A549 (cell line): ENCODE data around the gene S100A13. TPM values are rescaled to one million over a fixed set of nuclear protein-coding genes. Genes with fewer than 3 reads are reported as not detected.

Experiments used
- ATAC-seq, 2 experiments: fragments of 200-7000 bp in 1 of 2; fragments of >200 bp in 1 of 2; cut with Nextera tagmentation in 1 of 2; cut with Tn5 transposase in 1 of 2; 3 replicates each; pipeline versions ENCODE4 v1.8.0 to v1.9.1; 2018 to 2020; ENCODE audit warnings: mild to moderate bottlenecking in 1 of 2, moderate library complexity in 1 of 2
- CTCF ChIA-PET: fragments of 300-600 bp; sonication (Branson Sonifier 250); formaldehyde crosslinking; extraction: SDS; loops from one replicate; lab custom pipeline; 2021; ENCODE audit warnings: antibody characterized with exemption, inconsistent platforms; lab: Yijun Ruan, JAX
- POLR2A ChIA-PET: fragments of 350-600 bp; formaldehyde crosslinking; extraction: SDS; loops from one replicate; lab custom pipeline; 2021; ENCODE audit warnings: antibody characterized with exemption, inconsistent platforms; lab: Yijun Ruan, JAX
- DNase-seq, 2 experiments: peaks; one replicate each; pipeline versions ENCODE4 v3.0.0 to v3.0.0-alpha.2; 2011 to 2016; ENCODE audit warnings: low read depth in 1 of 2, low spot score in 1 of 2
- FAIRE-seq: peaks from 2 replicates; lab custom pipeline; 2011; peaks lifted over from hg19 to GRCh38; lab: Jason Lieb, UNC
- H3K27ac ChIP-seq, 2 experiments: fragments of >200 bp; sonication (Bioruptor Twin); formaldehyde crosslinking; 3 replicates each; pipeline ENCODE4 v1.5.1; 2016 to 2017
- H3K4me1 ChIP-seq: fragments of >200 bp; sonication (Bioruptor Twin); formaldehyde crosslinking; 3 replicates; pipeline ENCODE4 v1.6.1; 2016
- H3K4me2 ChIP-seq: fragments of >200 bp; sonication (Bioruptor Twin); formaldehyde crosslinking; 3 replicates; pipeline ENCODE4 v1.6.1; 2016
- H3K4me3 ChIP-seq: fragments of >200 bp; sonication (Bioruptor Twin); formaldehyde crosslinking; 3 replicates; pipeline ENCODE4 v1.5.1; 2016
- H3K9me3 ChIP-seq: fragments of >200 bp; sonication (Bioruptor Twin); formaldehyde crosslinking; 3 replicates; pipeline ENCODE4 v1.6.1; 2016
- BHLHE40 ChIP-seq: IDR thresholded peaks from 2 replicates; pipeline ENCODE4 v1.6.1; 2012; ENCODE audit warnings: low read depth, low read length, inconsistent platforms
- CBX8 ChIP-seq: fragments of 200-600 bp; sonication (generic); IDR thresholded peaks from 2 replicates; pipeline ENCODE4 v1.6.1; 2016
- CHD2 ChIP-seq: fragments of 150-350 bp; IDR thresholded peaks from 2 replicates; pipeline ENCODE4 v1.6.1; 2014; ENCODE audit warnings: low read length; ENCODE audit not compliant: partially characterized antibody
- E2F6 ChIP-seq: IDR thresholded peaks from 2 replicates; pipeline ENCODE4 v1.6.1; 2012; ENCODE audit warnings: low read depth, borderline replicate concordance
- EHMT2 ChIP-seq: fragments of 200-600 bp; sonication (generic); IDR thresholded peaks from 2 replicates; pipeline ENCODE4 v1.6.1; 2016; ENCODE audit warnings: antibody characterized with exemption, low read depth, mild to moderate bottlenecking, moderate library complexity
- EP300 ChIP-seq, 2 experiments: fragments of >200 bp; sonication (Bioruptor Twin); formaldehyde crosslinking; IDR thresholded peaks; 2 replicates in 1 of 2; 3 replicates in 1 of 2; pipeline ENCODE4 v1.6.1; 2016 to 2017
- FOSB ChIP-seq: fragments of 250-450 bp; sonication (Bioruptor Pico); IDR thresholded peaks from 2 replicates; pipeline ENCODE4 v1.5.0; 2020; ENCODE audit warnings: mild to moderate bottlenecking, moderate library complexity
- FOSL2 ChIP-seq, 2 experiments: fragments of 450-650 bp in 1 of 2; fragments of >200 bp in 1 of 2; sonication (Bioruptor Twin) in 1 of 2; formaldehyde crosslinking; IDR thresholded peaks; 2 replicates each; pipeline versions ENCODE4 v1.5.0 to v1.6.1; 2016 to 2020; ENCODE audit warnings: mild to moderate bottlenecking in 1 of 2, moderate library complexity in 1 of 2
- GATA3 ChIP-seq: IDR thresholded peaks from 2 replicates; pipeline ENCODE4 v1.6.1; 2012; ENCODE audit warnings: borderline replicate concordance
- HOXA7 ChIP-seq: fragments of 250-450 bp; sonication (Bioruptor Pico); IDR thresholded peaks from 2 replicates; pipeline ENCODE4 v1.5.0; 2020; ENCODE audit warnings: mild to moderate bottlenecking, moderate library complexity
- HOXB5 ChIP-seq: fragments of 250-450 bp; sonication (Bioruptor Pico); IDR thresholded peaks from 2 replicates; pipeline ENCODE4 v1.5.0; 2020; ENCODE audit warnings: mild to moderate bottlenecking, moderate library complexity
- JUN ChIP-seq, 2 experiments: fragments of >200 bp; sonication (Bioruptor Twin); formaldehyde crosslinking; IDR thresholded peaks; 2 replicates in 1 of 2; 3 replicates in 1 of 2; pipeline ENCODE4 v1.6.1; 2016 to 2017
- JUNB ChIP-seq: fragments of >200 bp; sonication (Bioruptor Twin); formaldehyde crosslinking; IDR thresholded peaks from 2 replicates; pipeline ENCODE4 v1.6.1; 2016
- MAX ChIP-seq: IDR thresholded peaks from 2 replicates; pipeline ENCODE4 v1.6.1; 2012
- NPAS2 ChIP-seq: fragments of 250-450 bp; sonication (Bioruptor Pico); IDR thresholded peaks from 2 replicates; pipeline ENCODE4 v1.8.0; 2022; ENCODE audit warnings: mild to moderate bottlenecking, moderate library complexity, borderline replicate concordance
- RNF2 ChIP-seq: fragments of 200-600 bp; sonication (generic); IDR thresholded peaks from 2 replicates; pipeline ENCODE4 v1.6.1; 2016; ENCODE audit warnings: low read depth, mild to moderate bottlenecking, antibody characterized with exemption, moderate library complexity, borderline replicate concordance
- TP53 ChIP-seq: fragments of 250-450 bp; sonication (Bioruptor Pico); IDR thresholded peaks from 2 replicates; pipeline ENCODE4 v1.5.0; 2021; ENCODE audit warnings: mild to moderate bottlenecking, moderate library complexity
- ZFP36 ChIP-seq: fragments of 450-650 bp; IDR thresholded peaks from 2 replicates; pipeline ENCODE4 v1.6.1; 2014; ENCODE audit warnings: borderline replicate concordance; ENCODE audit not compliant: partially characterized antibody
- WGBS: methylation state at CpG from one replicate; pipeline ENCODE4 v1.1.6; 2017; ENCODE audit errors: missing lambda C conversion rate; 5-methylcytosine and 5-hydroxymethylcytosine counted together
- polyA plus RNA-seq, 4 experiments: library from polyadenylated mRNA; depleted of rRNA in 3 of 4; stranded (reverse); fragments of >200 nt; fragmentation: RNase III in 1 of 4; extraction: RNeasy Plus Mini Kit Qiagen cat#74134 plus additional on column Dnase treatment in 1 of 4; gene quantifications; 2 replicates in 3 of 4; 3 replicates in 1 of 4; pipeline ENCODE4 v1.2.3, GENCODE V29; 2011 to 2017
- TF ChIP-seq, protein P1 (sequence below): fragments of >200 bp; sonication (Bioruptor Twin); formaldehyde crosslinking; IDR thresholded peaks from 2 replicates; pipeline ENCODE4 v1.6.1; 2016
- TF ChIP-seq, protein P2 (sequence below): fragments of 200-600 bp; sonication (generic); IDR thresholded peaks from 2 replicates; pipeline ENCODE4 v1.6.1; 2016; ENCODE audit warnings: antibody characterized with exemption, mild to moderate bottlenecking, moderate library complexity
- TF ChIP-seq, protein P3 (sequence below): fragments of >200 bp; sonication (Bioruptor Twin); formaldehyde crosslinking; IDR thresholded peaks from 3 replicates; pipeline ENCODE4 v1.6.1; 2016

Gene S100A13
- polyA plus RNA-seq, 2 of the 4 experiments (the other 2 are of a cell fraction), result 113 to 129 TPM

GRCh38 chr1:153578936-153579335, 48.4 kb downstream of the S100A13 start:
- no peak for DNase-seq
- WGBS, result 51% methylated on average over 3 of the region's 3 CpGs
- peak in 1 of 2 experiments; percentile 59; a peak in 3 of 6 replicates for ATAC-seq
- H3K9me3 ChIP-seq, result no peaks in the 10 kb centered on the region
- peak overlapping the region; percentile 4; the same call in 1 of the 3 replicates for H3K4me2 ChIP-seq
- TF ChIP-seq EHMT2 (no peak), HOXB5 (CRISPR knock-in tag) (no peak), FOSB (CRISPR knock-in tag) (no peak)
- TF ChIP-seq, all 56 proteins: peak for 0
- Histone ChIP-seq H3K4me1 (peaks cover 24% of the 10 kb centered on the region), H3K27ac (0 out of 6 replicates have a peak overlapping the region, but pooled peaks of 1 of the 2 experiments have one; percentile 36), H3K4me3 (no peak overlapping the region)
- ChIA-PET POLR2A (no interaction called here), CTCF (interaction anchor here (1.0 to 4.3 kb wide), 4 partner anchors 10 to 49 kb away, joined by 3 to 29 read pairs (median 16); partner anchors contain the start of genes S100A1 and S100A13)
- no peak for FAIRE-seq

DNA sequence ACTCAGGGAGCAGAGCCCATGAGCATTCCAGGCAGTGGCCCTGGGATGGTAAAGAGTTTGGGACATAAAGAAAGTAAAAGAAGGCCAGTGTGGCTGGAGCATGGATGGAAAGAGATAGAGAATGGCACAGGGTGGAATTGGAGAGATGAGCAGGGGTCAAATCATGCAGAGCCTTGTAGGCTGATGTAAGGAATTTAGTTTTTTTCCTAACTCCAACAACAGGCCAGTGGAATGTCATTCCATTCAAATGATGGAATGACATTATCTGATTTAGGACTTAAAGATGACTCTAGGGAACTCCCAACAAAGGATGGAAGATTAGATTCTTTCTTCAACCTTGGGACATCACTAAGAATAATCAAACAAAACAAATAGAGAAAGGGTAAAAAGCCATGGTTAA, 48.8 kb downstream of the S100A13 start:
- Histone ChIP-seq H3K27ac (peak overlapping the region in 1 of 2 experiments; percentile 69; a peak in 2 of 6 replicates), H3K4me3 (no peak overlapping the region), H3K4me1 (peaks cover 21% of the 10 kb centered on the region), H3K4me2 (peak overlapping the region; percentile 48; the same call in 2 of the 3 replicates), H3K9me3 (no peaks in the 10 kb centered on the region)
- peak; percentile 43 for FAIRE-seq
- ATAC-seq, result peak; percentile 34 to 71; a peak in 4 of 6 replicates
- ChIA-PET CTCF (interaction anchor here (1.0 to 4.3 kb wide), 5 partner anchors 10 to 224 kb away, joined by 3 to 29 read pairs (median 7); partner anchors contain the start of genes S100A1 and S100A13), POLR2A (interaction anchor here (1.3 kb wide), 1 partner anchor 55 kb away, joined by 5 read pairs; the partner anchor contains the start of gene CHTOP)
- TF ChIP-seq JUN (IDR thresholded peaks at IDR 0.05), result no peak
- no peak for DNase-seq

DNA sequence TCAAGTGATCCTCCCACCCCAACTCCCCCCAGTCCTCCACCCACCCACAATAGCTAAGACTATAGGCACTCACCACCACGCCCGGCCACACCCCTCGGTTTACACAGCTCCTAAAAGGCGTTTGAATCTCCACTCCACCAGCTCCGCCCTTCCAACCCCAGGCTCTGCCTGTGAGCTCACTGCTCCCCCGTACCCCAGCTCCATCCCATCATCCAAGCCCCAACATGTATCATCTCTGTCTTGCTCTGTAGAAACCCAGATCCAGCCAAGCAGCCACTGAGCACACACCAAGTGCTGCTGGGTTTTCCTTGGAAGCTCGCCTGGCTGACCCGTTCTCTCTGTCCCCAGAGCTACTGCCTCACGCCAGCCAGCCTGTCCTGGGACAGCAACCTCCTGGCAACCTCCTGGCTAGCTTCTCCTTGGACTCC, 49.7 kb downstream of the S100A13 start:
- TF ChIP-seq RNF2, result no peak
- no peak for TF ChIP-seq CHD2
- TF ChIP-seq MAX, result no peak
- TF ChIP-seq, protein P1, sequence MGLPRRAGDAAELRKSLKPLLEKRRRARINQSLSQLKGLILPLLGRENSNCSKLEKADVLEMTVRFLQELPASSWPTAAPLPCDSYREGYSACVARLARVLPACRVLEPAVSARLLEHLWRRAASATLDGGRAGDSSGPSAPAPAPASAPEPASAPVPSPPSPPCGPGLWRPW, result no peak
- no peak for TF ChIP-seq EP300 (IDR thresholded peaks at IDR 0.05)
- no peak for TF ChIP-seq HOXA7 (CRISPR knock-in tag)
- POLR2A ChIA-PET, result interaction anchor here (0.7 to 1.3 kb wide), 5 partner anchors 8 to 413 kb away, joined by 3 to 6 read pairs (median 4); partner anchors contain the start of gene CHTOP
- Histone ChIP-seq H3K9me3 (no peaks in the 10 kb centered on the region), H3K27ac (peak overlapping the region in 1 of 2 experiments; percentile 69; a peak in 3 of 6 replicates), H3K4me3 (no peak overlapping the region), H3K4me1 (peaks cover 26% of the 10 kb centered on the region), H3K4me2 (peak overlapping the region; percentile 48)
- DNase-seq (no peak), ATAC-seq (peak; percentile 31 to 66; a peak in 3 of 6 replicates), FAIRE-seq (no peak)
- CTCF ChIA-PET, result interaction anchor here (0.6 to 4.3 kb wide), 16 partner anchors 9 to 409 kb away, joined by 3 to 29 read pairs (median 3); partner anchors contain the start of genes RAB13, S100A1, S100A13 and S100A6
- WGBS, result 47% methylated on average over 9 of the region's 9 CpGs

- Histone ChIP-seq H3K27ac (peak overlapping the region in 1 of 2 experiments; percentile 69; a peak in 2 of 6 replicates), H3K4me1 (peaks cover 27% of the 10 kb centered on the region), H3K4me2 (peak overlapping the region; percentile 48), H3K9me3 (no peaks in the 10 kb centered on the region), H3K4me3 (no peak overlapping the region)
- ATAC-seq, result no peak
- POLR2A ChIA-PET, result interaction anchor here (0.8 to 1.3 kb wide), 3 partner anchors 57 to 413 kb away, joined by 3 to 6 read pairs (median 5); partner anchors contain the start of gene CHTOP
- no peak for TF ChIP-seq NPAS2
- TF ChIP-seq ZFP36, result no peak
- TF ChIP-seq, protein P2, sequence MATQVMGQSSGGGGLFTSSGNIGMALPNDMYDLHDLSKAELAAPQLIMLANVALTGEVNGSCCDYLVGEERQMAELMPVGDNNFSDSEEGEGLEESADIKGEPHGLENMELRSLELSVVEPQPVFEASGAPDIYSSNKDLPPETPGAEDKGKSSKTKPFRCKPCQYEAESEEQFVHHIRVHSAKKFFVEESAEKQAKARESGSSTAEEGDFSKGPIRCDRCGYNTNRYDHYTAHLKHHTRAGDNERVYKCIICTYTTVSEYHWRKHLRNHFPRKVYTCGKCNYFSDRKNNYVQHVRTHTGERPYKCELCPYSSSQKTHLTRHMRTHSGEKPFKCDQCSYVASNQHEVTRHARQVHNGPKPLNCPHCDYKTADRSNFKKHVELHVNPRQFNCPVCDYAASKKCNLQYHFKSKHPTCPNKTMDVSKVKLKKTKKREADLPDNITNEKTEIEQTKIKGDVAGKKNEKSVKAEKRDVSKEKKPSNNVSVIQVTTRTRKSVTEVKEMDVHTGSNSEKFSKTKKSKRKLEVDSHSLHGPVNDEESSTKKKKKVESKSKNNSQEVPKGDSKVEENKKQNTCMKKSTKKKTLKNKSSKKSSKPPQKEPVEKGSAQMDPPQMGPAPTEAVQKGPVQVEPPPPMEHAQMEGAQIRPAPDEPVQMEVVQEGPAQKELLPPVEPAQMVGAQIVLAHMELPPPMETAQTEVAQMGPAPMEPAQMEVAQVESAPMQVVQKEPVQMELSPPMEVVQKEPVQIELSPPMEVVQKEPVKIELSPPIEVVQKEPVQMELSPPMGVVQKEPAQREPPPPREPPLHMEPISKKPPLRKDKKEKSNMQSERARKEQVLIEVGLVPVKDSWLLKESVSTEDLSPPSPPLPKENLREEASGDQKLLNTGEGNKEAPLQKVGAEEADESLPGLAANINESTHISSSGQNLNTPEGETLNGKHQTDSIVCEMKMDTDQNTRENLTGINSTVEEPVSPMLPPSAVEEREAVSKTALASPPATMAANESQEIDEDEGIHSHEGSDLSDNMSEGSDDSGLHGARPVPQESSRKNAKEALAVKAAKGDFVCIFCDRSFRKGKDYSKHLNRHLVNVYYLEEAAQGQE, result no peak
- no peak for TF ChIP-seq TP53 (CRISPR knock-in tag)
- TF ChIP-seq FOSL2 (IDR thresholded peaks at IDR 0.05), result no peak
- no peak for TF ChIP-seq FOSL2 (CRISPR knock-in tag; IDR thresholded peaks at IDR 0.05)
- TF ChIP-seq JUNB, result no peak
- TF ChIP-seq FOSB (CRISPR knock-in tag), result no peak
- no peak for TF ChIP-seq E2F6
- TF ChIP-seq BHLHE40, result no peak
- no peak for TF ChIP-seq CBX8
- TF ChIP-seq GATA3, result no peak
- TF ChIP-seq, protein P3, sequence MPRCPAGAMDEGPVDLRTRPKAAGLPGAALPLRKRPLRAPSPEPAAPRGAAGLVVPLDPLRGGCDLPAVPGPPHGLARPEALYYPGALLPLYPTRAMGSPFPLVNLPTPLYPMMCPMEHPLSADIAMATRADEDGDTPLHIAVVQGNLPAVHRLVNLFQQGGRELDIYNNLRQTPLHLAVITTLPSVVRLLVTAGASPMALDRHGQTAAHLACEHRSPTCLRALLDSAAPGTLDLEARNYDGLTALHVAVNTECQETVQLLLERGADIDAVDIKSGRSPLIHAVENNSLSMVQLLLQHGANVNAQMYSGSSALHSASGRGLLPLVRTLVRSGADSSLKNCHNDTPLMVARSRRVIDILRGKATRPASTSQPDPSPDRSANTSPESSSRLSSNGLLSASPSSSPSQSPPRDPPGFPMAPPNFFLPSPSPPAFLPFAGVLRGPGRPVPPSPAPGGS, result no peak
- CTCF ChIA-PET, result interaction anchor here (0.6 to 4.3 kb wide), 15 partner anchors 8 to 410 kb away, joined by 3 to 29 read pairs (median 4); partner anchors contain the start of genes RAB13, S100A1, S100A13 and S100A6
- no peak for DNase-seq
- no peak for FAIRE-seq
- WGBS, result 65% methylated on average over 4 of the region's 4 CpGs
These were observed 50.2 kb downstream of the S100A13 start for GRCh38 chr1:153577138-153577537.
